ENCODE results near the gene TSPEAR. TPM values are rescaled to one million over a fixed set of nuclear protein-coding genes. Genes with fewer than 3 reads are reported as not detected.

TSPEAR gene
- total RNA-seq, 4 donors from 2014 or later, result not detected

DNA sequence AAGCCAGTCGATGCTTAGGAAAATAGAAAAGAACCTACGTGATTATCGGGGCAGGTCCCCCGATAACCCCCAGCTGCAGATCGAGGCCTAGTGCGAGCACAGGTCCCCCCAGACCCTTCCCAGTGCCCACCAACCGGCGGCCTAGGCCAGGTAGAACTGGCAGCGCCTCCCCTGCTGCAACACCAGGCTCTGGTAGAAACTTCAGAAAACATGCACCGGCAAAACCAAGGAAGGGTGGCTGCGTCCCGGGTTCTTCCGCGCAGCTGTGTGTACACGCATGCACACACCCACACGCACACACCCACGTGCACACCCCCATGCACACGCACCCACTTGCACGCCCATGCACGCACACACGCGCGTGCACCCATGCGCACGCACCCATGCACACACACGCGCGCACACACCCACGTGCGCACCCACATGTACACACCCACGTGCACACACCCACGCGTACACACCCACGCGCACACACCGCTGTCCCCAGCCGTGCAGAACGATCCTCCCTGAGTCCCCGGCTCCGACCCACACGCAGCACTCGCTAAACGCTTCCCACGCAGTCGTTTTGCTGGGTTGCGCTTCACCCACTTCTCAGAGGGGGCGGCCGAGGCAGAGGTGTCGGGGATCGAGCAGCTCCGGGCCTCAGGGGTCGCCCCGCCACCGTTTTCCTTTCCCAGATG, 5.2 kb downstream of the TSPEAR start:
- TF ChIP-seq EP300 (IDR thresholded peaks at IDR 0.05; ENCODE audit: low read depth) (no peak), POLR2A (IDR thresholded peaks at IDR 0.05) (no peak), POLR2AphosphoS5 (IDR thresholded peaks at IDR 0.05) (no peak)
- TF ChIP-seq, protein P1, sequence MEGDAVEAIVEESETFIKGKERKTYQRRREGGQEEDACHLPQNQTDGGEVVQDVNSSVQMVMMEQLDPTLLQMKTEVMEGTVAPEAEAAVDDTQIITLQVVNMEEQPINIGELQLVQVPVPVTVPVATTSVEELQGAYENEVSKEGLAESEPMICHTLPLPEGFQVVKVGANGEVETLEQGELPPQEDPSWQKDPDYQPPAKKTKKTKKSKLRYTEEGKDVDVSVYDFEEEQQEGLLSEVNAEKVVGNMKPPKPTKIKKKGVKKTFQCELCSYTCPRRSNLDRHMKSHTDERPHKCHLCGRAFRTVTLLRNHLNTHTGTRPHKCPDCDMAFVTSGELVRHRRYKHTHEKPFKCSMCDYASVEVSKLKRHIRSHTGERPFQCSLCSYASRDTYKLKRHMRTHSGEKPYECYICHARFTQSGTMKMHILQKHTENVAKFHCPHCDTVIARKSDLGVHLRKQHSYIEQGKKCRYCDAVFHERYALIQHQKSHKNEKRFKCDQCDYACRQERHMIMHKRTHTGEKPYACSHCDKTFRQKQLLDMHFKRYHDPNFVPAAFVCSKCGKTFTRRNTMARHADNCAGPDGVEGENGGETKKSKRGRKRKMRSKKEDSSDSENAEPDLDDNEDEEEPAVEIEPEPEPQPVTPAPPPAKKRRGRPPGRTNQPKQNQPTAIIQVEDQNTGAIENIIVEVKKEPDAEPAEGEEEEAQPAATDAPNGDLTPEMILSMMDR (IDR thresholded peaks at IDR 0.05), result no peak
- peaks cover 0 to 4% (median 0%) of the 10 kb centered on the region in 4 donors for H3K4me1 ChIP-seq
- H3K4me3 ChIP-seq, result no peak overlapping the region
- in situ Hi-C loops (cut with MboI; ENCODE audit: low pct_ligation_motif_present in 1 of 4, low pct_unique_long_range_greater_than_20kb in 1 of 4, low sequenced_read_pairs in 3 of 4), result no loop called here
- H3K27ac ChIP-seq, result no peak overlapping the region
- intact Hi-C loops (cut with DNase I; ENCODE audit: low total_unique reads), result no loop called here
- DNase-seq, result no peak
- 9 to 40% methylated on average over 7 to 54 of the region's 54 CpGs for WGBS, 2 donors (ENCODE audit: low coverage in 1 of 2)
- H3K36me3 ChIP-seq, result no peaks in the 10 kb centered on the region
- H3K9me3 ChIP-seq, result no peaks in the 10 kb centered on the region
- H3K27me3 ChIP-seq, result peaks cover 86% of the 10 kb centered on the region

DNA sequence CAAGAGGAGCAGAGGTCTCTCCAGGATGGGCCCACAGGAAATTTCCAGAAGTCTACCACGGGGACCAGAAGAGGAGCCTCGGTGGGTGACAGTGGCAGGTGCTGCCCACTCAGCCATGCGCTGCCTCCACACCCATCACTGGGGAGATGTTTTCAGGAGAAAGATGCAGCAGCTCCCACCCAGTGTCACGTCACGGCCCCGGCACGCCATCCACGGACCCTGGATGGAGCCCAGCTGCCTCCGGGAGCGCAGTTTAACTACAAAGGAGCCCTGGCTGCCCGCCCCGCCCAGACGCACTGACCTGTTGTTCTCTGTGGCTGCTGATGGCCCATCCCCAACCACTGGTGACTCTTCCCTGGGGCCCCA, 6.8 kb downstream of the TSPEAR start:
- Histone ChIP-seq H3K4me3 (no peak overlapping the region), H3K9me3 (no peaks in the 10 kb centered on the region), H3K36me3 (no peaks in the 10 kb centered on the region), H3K4me1 (peaks cover 0 to 4% (median 0%) of the 10 kb centered on the region in 4 donors), H3K27ac (no peak overlapping the region), H3K27me3 (peaks cover 86% of the 10 kb centered on the region)
- intact Hi-C loops (cut with DNase I; ENCODE audit: low total_unique reads), result no loop called here
- TF ChIP-seq, protein P1 (IDR thresholded peaks at IDR 0.05), result no peak
- TF ChIP-seq POLR2AphosphoS5 (IDR thresholded peaks at IDR 0.05) (no peak), POLR2A (IDR thresholded peaks at IDR 0.05) (no peak), EP300 (IDR thresholded peaks at IDR 0.05; ENCODE audit: low read depth) (no peak)
- in situ Hi-C loops (cut with MboI; ENCODE audit: low pct_ligation_motif_present in 1 of 4, low pct_unique_long_range_greater_than_20kb in 1 of 4, low sequenced_read_pairs in 3 of 4), result no loop called here
- 39% methylated on average over 13 of the region's 13 CpGs; no CpG with 5 or more reads in 1 of the 2 donors for WGBS, 2 donors (ENCODE audit: low coverage in 1 of 2)
- DNase-seq, result no peak

DNA sequence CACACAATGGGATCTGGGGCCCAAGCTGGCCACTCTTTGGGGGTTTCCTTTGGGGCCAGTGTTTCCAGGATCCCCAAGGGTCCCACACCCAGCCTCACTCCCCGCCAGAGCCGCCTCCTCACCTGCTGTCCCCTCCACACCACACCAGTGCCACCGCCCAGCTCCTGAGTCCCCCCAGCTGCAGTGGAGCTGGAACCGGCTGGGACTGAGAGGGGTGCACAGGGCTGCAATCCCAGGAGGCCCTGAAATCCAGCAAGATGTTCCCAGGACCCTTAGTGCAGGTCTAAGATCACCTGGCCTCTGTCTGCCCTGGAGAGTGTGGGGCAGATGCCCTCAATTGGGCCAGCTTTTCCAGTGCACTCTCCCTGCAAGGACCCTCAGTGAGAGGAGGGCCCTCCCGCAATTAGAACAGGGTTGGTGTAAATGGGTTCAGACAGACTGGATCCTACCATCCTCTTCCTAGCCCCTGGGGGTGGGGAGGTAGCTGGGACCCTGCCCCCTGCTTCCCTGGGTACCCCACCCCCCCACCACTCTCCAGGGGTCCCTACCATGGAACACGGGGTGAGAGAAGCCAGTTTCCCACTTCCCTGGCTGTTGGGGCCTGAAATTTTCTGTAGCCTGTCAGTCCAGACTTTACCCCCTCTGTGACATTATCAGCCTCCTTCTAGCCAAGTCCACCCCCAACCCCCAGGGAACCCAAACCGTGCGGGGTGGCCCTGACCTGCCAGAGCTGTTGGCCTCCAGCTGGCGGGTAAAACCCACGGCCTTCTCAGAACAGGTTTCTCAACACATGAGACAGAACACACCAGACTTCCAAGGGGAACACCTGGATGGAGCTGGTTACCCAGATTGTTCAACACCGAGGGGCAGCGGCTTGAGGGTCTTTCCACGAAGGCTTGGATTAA, 7.4 kb downstream of the TSPEAR start:
- Histone ChIP-seq H3K27me3 (peaks cover 86% of the 10 kb centered on the region), H3K36me3 (no peaks in the 10 kb centered on the region), H3K9me3 (no peaks in the 10 kb centered on the region), H3K4me3 (no peak overlapping the region), H3K27ac (no peak overlapping the region), H3K4me1 (no peaks in the 10 kb centered on the region)
- no peak for DNase-seq
- in situ Hi-C loops (cut with MboI; ENCODE audit: low pct_ligation_motif_present in 1 of 4, low pct_unique_long_range_greater_than_20kb in 1 of 4, low sequenced_read_pairs in 3 of 4) (no loop called here), intact Hi-C loops (cut with DNase I; ENCODE audit: low total_unique reads) (no loop called here)
- 57% methylated on average over 13 of the region's 13 CpGs; no CpG with 5 or more reads in 1 of the 2 donors for WGBS, 2 donors (ENCODE audit: low coverage in 1 of 2)
- no peak for TF ChIP-seq EP300 (IDR thresholded peaks at IDR 0.05; ENCODE audit: low read depth)
- TF ChIP-seq POLR2A (IDR thresholded peaks at IDR 0.05), result no peak
- no peak for TF ChIP-seq POLR2AphosphoS5 (IDR thresholded peaks at IDR 0.05)
- TF ChIP-seq, protein P1 (IDR thresholded peaks at IDR 0.05), result no peak

GRCh38 chr21:44702973-44703730, 8.2 kb downstream of the TSPEAR start:
- H3K9me3 ChIP-seq, result no peaks in the 10 kb centered on the region
- H3K4me3 ChIP-seq, result no peak overlapping the region
- intact Hi-C loops (cut with DNase I; ENCODE audit: low total_unique reads) (no loop called here), in situ Hi-C loops (cut with MboI; ENCODE audit: low pct_ligation_motif_present in 1 of 4, low pct_unique_long_range_greater_than_20kb in 1 of 4, low sequenced_read_pairs in 3 of 4) (no loop called here)
- no peak overlapping the region for H3K27ac ChIP-seq
- peaks cover 86% of the 10 kb centered on the region for H3K27me3 ChIP-seq
- H3K4me1 ChIP-seq, result no peaks in the 10 kb centered on the region
- DNase-seq, result no peak
- TF ChIP-seq, protein P1 (IDR thresholded peaks at IDR 0.05), result no peak
- no peak for TF ChIP-seq POLR2AphosphoS5 (IDR thresholded peaks at IDR 0.05)
- no peak for TF ChIP-seq EP300 (IDR thresholded peaks at IDR 0.05; ENCODE audit: low read depth)
- TF ChIP-seq POLR2A (IDR thresholded peaks at IDR 0.05), result no peak
- no peaks in the 10 kb centered on the region for H3K36me3 ChIP-seq
- WGBS, 2 donors (ENCODE audit: low coverage in 1 of 2), result 47 to 50% methylated on average over 2 to 14 of the region's 16 CpGs
